Ishikawa (cell line): ENCODE results near the gene SH2B2.

Experiments
- CREB1 ChIP-seq: IDR thresholded peaks from 2 replicates; pipeline ENCODE4 v1.6.1; 2012; ENCODE audit warnings: low read depth
- EGR1 ChIP-seq: IDR thresholded peaks from 2 replicates; pipeline ENCODE4 v1.6.1; 2012
- EP300 ChIP-seq: IDR thresholded peaks from 2 replicates; pipeline ENCODE4 v1.6.1; 2012; ENCODE audit warnings: borderline replicate concordance
- MAX ChIP-seq: IDR thresholded peaks from 2 replicates; pipeline ENCODE4 v1.6.1; 2012
- RAD21 ChIP-seq: IDR thresholded peaks from 2 replicates; pipeline ENCODE4 v1.6.1; 2012; ENCODE audit warnings: low read depth
- REST ChIP-seq: IDR thresholded peaks from 2 replicates; pipeline ENCODE4 v1.6.1; 2012; ENCODE audit warnings: low read depth, mild to moderate bottlenecking
- ZBTB7A ChIP-seq: IDR thresholded peaks from 2 replicates; pipeline ENCODE4 v1.6.1; 2012; ENCODE audit warnings: low read depth

- TF ChIP-seq MAX = no peak
- TF ChIP-seq REST = no peak
- no peak for TF ChIP-seq CREB1
- TF ChIP-seq EGR1 = no peak
- no peak for TF ChIP-seq ZBTB7A
- TF ChIP-seq EP300 = no peak
- TF ChIP-seq RAD21 = no peak
Measured at GRCh38 chr7:102251531-102252365, 34.9 kb upstream of the SH2B2 start.
